ENCODE results near the gene TOP3A. TPM values are rescaled to one million over a fixed set of nuclear protein-coding genes. Genes with fewer than 3 reads are reported as not detected.

TOP3A gene
- total RNA-seq, 1 donor from 2014 or later, result 75.2 TPM

DNA sequence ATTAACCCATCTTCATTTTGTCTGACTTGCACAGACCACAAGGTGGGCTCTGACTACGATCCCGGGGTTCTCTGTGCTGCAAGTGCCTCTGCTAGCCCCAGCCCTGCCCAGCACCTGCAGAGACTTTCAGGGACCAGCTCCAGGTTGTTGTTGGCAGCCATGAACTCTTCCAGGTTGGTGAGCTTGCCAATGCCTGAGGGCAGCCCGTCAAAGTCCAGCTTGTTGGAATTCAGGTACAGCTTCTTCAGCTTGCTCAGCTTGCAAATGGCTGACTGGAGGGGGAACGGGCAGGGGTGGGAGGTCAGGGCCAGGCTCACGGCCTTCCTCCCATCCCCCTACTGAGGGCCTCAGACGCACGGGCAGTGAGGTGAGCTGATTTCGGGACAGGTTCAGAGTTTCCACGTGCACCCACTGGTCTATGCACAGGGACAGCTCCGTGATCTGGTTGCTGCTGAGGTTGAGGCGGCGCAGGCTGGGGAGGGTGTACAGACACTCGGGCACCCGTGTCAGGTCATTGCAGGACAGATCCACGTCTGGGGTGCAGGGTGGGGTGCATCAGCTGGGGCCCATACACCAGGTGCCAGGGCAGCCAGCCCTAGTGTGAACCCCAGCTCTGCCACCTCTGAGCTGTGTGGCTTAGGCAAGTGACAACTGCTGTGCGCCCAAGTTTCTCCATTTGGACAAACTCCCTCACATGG is 61.5 kb downstream of the TOP3A start:
- intact Hi-C loops (cut with micrococcal nuclease), result no loop called here
- Mint-ChIP-seq H3K4me1 (ENCODE audit: low read depth) (peaks cover 14% of the 10 kb centered on the region), H3K27me3 (ENCODE audit: insufficient read depth) (no peaks in the 10 kb centered on the region), H3K27ac (no peak overlapping the region), H3K4me3 (no peak overlapping the region), H3K36me3 (ENCODE audit: low read depth) (peaks cover 29% of the 10 kb centered on the region), H3K9me3 (no peaks in the 10 kb centered on the region)
- no peak for DNase-seq (ENCODE audit: low spot score)

GRCh38 chr17:18252160-18252559 is 62.6 kb downstream of the TOP3A start:
- peaks cover 32% of the 10 kb centered on the region for H3K36me3 Mint-ChIP-seq (ENCODE audit: low read depth)
- intact Hi-C loops (cut with micrococcal nuclease), result no loop called here
- DNase-seq (ENCODE audit: low spot score), result no peak
- H3K27ac Mint-ChIP-seq, result no peak overlapping the region
- peaks cover 11% of the 10 kb centered on the region for H3K4me1 Mint-ChIP-seq (ENCODE audit: low read depth)
- no peak overlapping the region for H3K4me3 Mint-ChIP-seq
- no peaks in the 10 kb centered on the region for H3K9me3 Mint-ChIP-seq
- no peaks in the 10 kb centered on the region for H3K27me3 Mint-ChIP-seq (ENCODE audit: insufficient read depth)

- Mint-ChIP-seq H3K27ac (no peak overlapping the region), H3K36me3 (ENCODE audit: low read depth) (peaks cover 31% of the 10 kb centered on the region), H3K4me1 (ENCODE audit: low read depth) (peaks cover 4% of the 10 kb centered on the region), H3K9me3 (no peaks in the 10 kb centered on the region), H3K27me3 (ENCODE audit: insufficient read depth) (no peaks in the 10 kb centered on the region), H3K4me3 (no peak overlapping the region)
- DNase-seq (ENCODE audit: low spot score), result no peak
- intact Hi-C loops (cut with micrococcal nuclease), result no loop called here
These were observed 63.6 kb downstream of the TOP3A start for GRCh38 chr17:18251204-18251603.

GRCh38 chr17:18250708-18251107 is 64.1 kb downstream of the TOP3A start:
- peaks cover 4% of the 10 kb centered on the region for H3K4me1 Mint-ChIP-seq (ENCODE audit: low read depth)
- no peaks in the 10 kb centered on the region for H3K9me3 Mint-ChIP-seq
- no peak overlapping the region for H3K4me3 Mint-ChIP-seq
- peaks cover 31% of the 10 kb centered on the region for H3K36me3 Mint-ChIP-seq (ENCODE audit: low read depth)
- no peaks in the 10 kb centered on the region for H3K27me3 Mint-ChIP-seq (ENCODE audit: insufficient read depth)
- DNase-seq (ENCODE audit: low spot score), result no peak
- H3K27ac Mint-ChIP-seq, result no peak overlapping the region
- intact Hi-C loops (cut with micrococcal nuclease), result no loop called here

- peaks cover 34% of the 10 kb centered on the region for H3K36me3 Mint-ChIP-seq (ENCODE audit: low read depth)
- peaks cover 4% of the 10 kb centered on the region for H3K4me1 Mint-ChIP-seq (ENCODE audit: low read depth)
- intact Hi-C loops (cut with micrococcal nuclease), result no loop called here
- H3K9me3 Mint-ChIP-seq, result no peaks in the 10 kb centered on the region
- no peak overlapping the region for H3K27ac Mint-ChIP-seq
- H3K27me3 Mint-ChIP-seq (ENCODE audit: insufficient read depth), result no peaks in the 10 kb centered on the region
- no peak for DNase-seq (ENCODE audit: low spot score)
- no peak overlapping the region for H3K4me3 Mint-ChIP-seq
These were observed 64.5 kb downstream of the TOP3A start for GRCh38 chr17:18250259-18250658.

GRCh38 chr17:18248811-18249210 is 66.0 kb downstream of the TOP3A start:
- Mint-ChIP-seq H3K36me3 (ENCODE audit: low read depth) (peaks cover 32% of the 10 kb centered on the region), H3K27me3 (ENCODE audit: insufficient read depth) (no peaks in the 10 kb centered on the region), H3K27ac (no peak overlapping the region), H3K4me1 (ENCODE audit: low read depth) (peaks cover 4% of the 10 kb centered on the region), H3K4me3 (no peak overlapping the region), H3K9me3 (no peaks in the 10 kb centered on the region)
- intact Hi-C loops (cut with micrococcal nuclease), result loop anchor here (1.0 kb wide), 1 partner anchor 9 kb away; the partner anchor contains the start of gene FLII
- no peak for DNase-seq (ENCODE audit: low spot score)

- intact Hi-C loops (cut with micrococcal nuclease), result loop anchor here (1.0 kb wide), 1 partner anchor 10 kb away; the partner anchor contains the start of gene FLII
- peak; percentile 52 for DNase-seq (ENCODE audit: low spot score)
- Mint-ChIP-seq H3K4me3 (no peak overlapping the region), H3K9me3 (no peaks in the 10 kb centered on the region), H3K4me1 (ENCODE audit: low read depth) (peaks cover 4% of the 10 kb centered on the region), H3K27ac (peak overlapping the region; percentile 64), H3K27me3 (ENCODE audit: insufficient read depth) (no peaks in the 10 kb centered on the region), H3K36me3 (ENCODE audit: low read depth) (peaks cover 32% of the 10 kb centered on the region)
These were observed 66.5 kb downstream of the TOP3A start for GRCh38 chr17:18248300-18248731.

DNA sequence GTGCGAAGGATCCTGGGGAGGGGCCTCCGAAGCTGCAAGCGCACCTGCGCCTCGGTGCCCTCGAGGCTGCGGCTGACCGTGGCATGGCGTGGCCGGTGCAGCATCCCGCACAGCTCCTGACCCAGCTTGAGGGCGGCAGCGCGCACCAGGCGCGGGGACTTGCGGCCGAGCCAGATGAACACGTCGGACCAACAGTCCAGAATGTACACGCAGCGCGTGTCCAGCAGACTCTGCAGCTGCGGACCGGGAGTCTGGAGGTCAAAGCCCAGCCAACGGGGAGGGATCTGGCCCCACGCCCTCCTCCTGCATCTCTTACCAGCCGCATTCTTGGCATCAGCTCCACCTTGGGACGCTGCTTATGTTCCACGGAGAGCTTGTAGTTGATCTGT is 67.2 kb downstream of the TOP3A start:
- DNase-seq (ENCODE audit: low spot score), result no peak
- H3K4me1 Mint-ChIP-seq (ENCODE audit: low read depth), result peaks cover 4% of the 10 kb centered on the region
- H3K27me3 Mint-ChIP-seq (ENCODE audit: insufficient read depth), result no peaks in the 10 kb centered on the region
- no peak overlapping the region for H3K27ac Mint-ChIP-seq
- H3K36me3 Mint-ChIP-seq (ENCODE audit: low read depth), result peaks cover 27% of the 10 kb centered on the region
- no peaks in the 10 kb centered on the region for H3K9me3 Mint-ChIP-seq
- no peak overlapping the region for H3K4me3 Mint-ChIP-seq
- intact Hi-C loops (cut with micrococcal nuclease), result loop anchor here (1.0 kb wide), 1 partner anchor 11 kb away; the partner anchor contains the start of gene FLII

- Mint-ChIP-seq H3K4me3 (no peak overlapping the region), H3K27me3 (ENCODE audit: insufficient read depth) (no peaks in the 10 kb centered on the region), H3K9me3 (no peaks in the 10 kb centered on the region), H3K36me3 (ENCODE audit: low read depth) (peaks cover 26% of the 10 kb centered on the region), H3K27ac (no peak overlapping the region), H3K4me1 (ENCODE audit: low read depth) (peaks cover 4% of the 10 kb centered on the region)
- intact Hi-C loops (cut with micrococcal nuclease), result no loop called here
- DNase-seq (ENCODE audit: low spot score), result no peak
These were observed 67.7 kb downstream of the TOP3A start for GRCh38 chr17:18246880-18247612.

GRCh38 chr17:18246109-18246725 is 68.6 kb downstream of the TOP3A start:
- Mint-ChIP-seq H3K36me3 (ENCODE audit: low read depth) (peaks cover 22% of the 10 kb centered on the region), H3K4me1 (ENCODE audit: low read depth) (peaks cover 4% of the 10 kb centered on the region), H3K4me3 (no peak overlapping the region), H3K27ac (no peak overlapping the region), H3K27me3 (ENCODE audit: insufficient read depth) (no peaks in the 10 kb centered on the region), H3K9me3 (no peaks in the 10 kb centered on the region)
- DNase-seq (ENCODE audit: low spot score), result no peak
- intact Hi-C loops (cut with micrococcal nuclease), result no loop called here

GRCh38 chr17:18245038-18245776 is 69.6 kb downstream of the TOP3A start:
- Mint-ChIP-seq H3K4me1 (ENCODE audit: low read depth) (peaks cover 4% of the 10 kb centered on the region), H3K27ac (no peak overlapping the region), H3K4me3 (no peak overlapping the region), H3K27me3 (ENCODE audit: insufficient read depth) (no peaks in the 10 kb centered on the region), H3K36me3 (ENCODE audit: low read depth) (peaks cover 16% of the 10 kb centered on the region), H3K9me3 (no peaks in the 10 kb centered on the region)
- no peak for DNase-seq (ENCODE audit: low spot score)
- intact Hi-C loops (cut with micrococcal nuclease), result no loop called here

- intact Hi-C loops (cut with micrococcal nuclease), result no loop called here
- Mint-ChIP-seq H3K27ac (no peak overlapping the region), H3K4me3 (no peak overlapping the region)
These were observed 73.4 kb downstream of the TOP3A start for GRCh38 chr17:18241229-18241871.

More at GRCh38 chr17:18241229-18241871, 73.4 kb downstream of the TOP3A start:
- no peaks in the 10 kb centered on the region for H3K27me3 Mint-ChIP-seq (ENCODE audit: insufficient read depth)
- H3K4me1 Mint-ChIP-seq (ENCODE audit: low read depth), result no peaks in the 10 kb centered on the region
- H3K9me3 Mint-ChIP-seq, result no peaks in the 10 kb centered on the region
- H3K36me3 Mint-ChIP-seq (ENCODE audit: low read depth), result peaks cover 6% of the 10 kb centered on the region
- no peak for DNase-seq (ENCODE audit: low spot score)
